ENCODE data around the gene SND1.

SND1 gene

GRCh38 chr7:128022631-128023532 lies 370.9 kb downstream of the SND1 start:
- Histone ChIP-seq H3K9me3 (ENCODE audit: insufficient read depth, low read length) (no peaks in the 10 kb centered on the region), H3F3A (ENCODE audit: insufficient read depth) (no peaks in the 10 kb centered on the region), H3K27ac (ENCODE audit: low read depth, low read length) (no peak overlapping the region), H3K4me2 (ENCODE audit: low read depth, low read length, poor library complexity, severe bottlenecking) (no peak overlapping the region), H3K4me3 (ENCODE audit: insufficient read depth, low read length, poor library complexity, severe bottlenecking) (no peak overlapping the region), H3K27me3 (ENCODE audit: low read length) (no peaks in the 10 kb centered on the region), H3K9ac (ENCODE audit: low read length) (no peak overlapping the region), H3K79me2 (ENCODE audit: insufficient read depth, low read length) (no peaks in the 10 kb centered on the region), H3K9me2 (replicated peaks; ENCODE audit: insufficient read depth, low read length) (no peaks in the 10 kb centered on the region), H4K20me1 (ENCODE audit: low read depth, low read length) (no peaks in the 10 kb centered on the region), H3K36me3 (ENCODE audit: low read length) (no peaks in the 10 kb centered on the region), H2AFZ (ENCODE audit: low read depth, low read length, severe bottlenecking) (no peak overlapping the region)
- TF ChIP-seq, protein P1, sequence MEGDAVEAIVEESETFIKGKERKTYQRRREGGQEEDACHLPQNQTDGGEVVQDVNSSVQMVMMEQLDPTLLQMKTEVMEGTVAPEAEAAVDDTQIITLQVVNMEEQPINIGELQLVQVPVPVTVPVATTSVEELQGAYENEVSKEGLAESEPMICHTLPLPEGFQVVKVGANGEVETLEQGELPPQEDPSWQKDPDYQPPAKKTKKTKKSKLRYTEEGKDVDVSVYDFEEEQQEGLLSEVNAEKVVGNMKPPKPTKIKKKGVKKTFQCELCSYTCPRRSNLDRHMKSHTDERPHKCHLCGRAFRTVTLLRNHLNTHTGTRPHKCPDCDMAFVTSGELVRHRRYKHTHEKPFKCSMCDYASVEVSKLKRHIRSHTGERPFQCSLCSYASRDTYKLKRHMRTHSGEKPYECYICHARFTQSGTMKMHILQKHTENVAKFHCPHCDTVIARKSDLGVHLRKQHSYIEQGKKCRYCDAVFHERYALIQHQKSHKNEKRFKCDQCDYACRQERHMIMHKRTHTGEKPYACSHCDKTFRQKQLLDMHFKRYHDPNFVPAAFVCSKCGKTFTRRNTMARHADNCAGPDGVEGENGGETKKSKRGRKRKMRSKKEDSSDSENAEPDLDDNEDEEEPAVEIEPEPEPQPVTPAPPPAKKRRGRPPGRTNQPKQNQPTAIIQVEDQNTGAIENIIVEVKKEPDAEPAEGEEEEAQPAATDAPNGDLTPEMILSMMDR (IDR thresholded peaks at IDR 0.05; ENCODE audit: insufficient read depth, low read length, poor library complexity, severe bottlenecking) = no peak
- TF ChIP-seq EZH2phosphoT487 (conservative IDR thresholded peaks at IDR 0.05; ENCODE audit: low read length) = no peak

DNA sequence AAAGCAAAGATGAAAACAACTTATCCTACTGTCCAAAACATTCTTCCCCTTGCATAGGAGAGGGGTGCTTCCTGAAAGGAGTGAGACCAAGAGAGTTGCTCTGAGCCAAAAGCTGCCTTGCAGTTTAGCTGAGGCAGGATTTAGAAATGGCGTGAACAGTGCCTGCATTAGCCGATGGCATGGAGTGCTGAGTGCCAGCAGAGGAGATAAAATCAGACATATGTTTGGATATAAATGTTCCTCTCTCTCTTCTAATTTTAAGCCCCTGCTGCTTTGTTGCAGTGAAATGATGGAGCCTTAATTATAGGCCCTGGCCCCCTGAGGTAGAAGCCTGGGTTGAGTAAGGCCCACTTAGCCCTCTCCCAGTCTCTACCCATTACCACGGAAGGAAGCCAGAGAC lies 372.2 kb downstream of the SND1 start:
- Histone ChIP-seq H4K20me1 (ENCODE audit: low read depth, low read length) (no peaks in the 10 kb centered on the region), H3K9ac (ENCODE audit: low read length) (no peak overlapping the region), H2AFZ (ENCODE audit: low read depth, low read length, severe bottlenecking) (no peak overlapping the region), H3K4me3 (ENCODE audit: insufficient read depth, low read length, poor library complexity, severe bottlenecking) (no peak overlapping the region), H3K9me2 (replicated peaks; ENCODE audit: insufficient read depth, low read length) (no peaks in the 10 kb centered on the region), H3K4me2 (ENCODE audit: low read depth, low read length, poor library complexity, severe bottlenecking) (no peak overlapping the region), H3K9me3 (ENCODE audit: insufficient read depth, low read length) (no peaks in the 10 kb centered on the region), H3K27ac (ENCODE audit: low read depth, low read length) (no peak overlapping the region), H3K79me2 (ENCODE audit: insufficient read depth, low read length) (no peaks in the 10 kb centered on the region), H3F3A (ENCODE audit: insufficient read depth) (no peaks in the 10 kb centered on the region), H3K27me3 (ENCODE audit: low read length) (no peaks in the 10 kb centered on the region), H3K36me3 (ENCODE audit: low read length) (no peaks in the 10 kb centered on the region)
- TF ChIP-seq, protein P1 (IDR thresholded peaks at IDR 0.05; ENCODE audit: insufficient read depth, low read length, poor library complexity, severe bottlenecking) = no peak
- no peak for TF ChIP-seq EZH2phosphoT487 (conservative IDR thresholded peaks at IDR 0.05; ENCODE audit: low read length)

- TF ChIP-seq, protein P1 (IDR thresholded peaks at IDR 0.05; ENCODE audit: insufficient read depth, low read length, poor library complexity, severe bottlenecking) = no peak
- no peak for TF ChIP-seq EZH2phosphoT487 (conservative IDR thresholded peaks at IDR 0.05; ENCODE audit: low read length)
- H3K9me3 ChIP-seq (ENCODE audit: insufficient read depth, low read length) = no peaks in the 10 kb centered on the region
- H3K27ac ChIP-seq (ENCODE audit: low read depth, low read length) = no peak overlapping the region
- no peaks in the 10 kb centered on the region; the same call in 1 of the 2 replicates for H3K79me2 ChIP-seq (ENCODE audit: insufficient read depth, low read length)
- H3K27me3 ChIP-seq (ENCODE audit: low read length) = no peaks in the 10 kb centered on the region
- H3K4me3 ChIP-seq (ENCODE audit: insufficient read depth, low read length, poor library complexity, severe bottlenecking) = no peak overlapping the region
- no peaks in the 10 kb centered on the region for H3K9me2 ChIP-seq (replicated peaks; ENCODE audit: insufficient read depth, low read length)
- no peaks in the 10 kb centered on the region for H3F3A ChIP-seq (ENCODE audit: insufficient read depth)
- no peak overlapping the region for H2AFZ ChIP-seq (ENCODE audit: low read depth, low read length, severe bottlenecking)
- H4K20me1 ChIP-seq (ENCODE audit: low read depth, low read length) = no peaks in the 10 kb centered on the region
- no peak overlapping the region for H3K9ac ChIP-seq (ENCODE audit: low read length)
- H3K4me2 ChIP-seq (ENCODE audit: low read depth, low read length, poor library complexity, severe bottlenecking) = no peak overlapping the region
- H3K36me3 ChIP-seq (ENCODE audit: low read length) = no peaks in the 10 kb centered on the region
Observed at GRCh38 chr7:128025380-128025779, 373.4 kb downstream of the SND1 start.

Data from SU-DHL-6 (cell line).